K562 (cell line): ENCODE results near the gene TMEM209.

Source experiments
- ETV6 ChIP-seq, 3 experiments: fragments of 150-350 bp in 1 of 3; sonication (generic) in 1 of 3; formaldehyde crosslinking in 1 of 3; IDR thresholded peaks; 2 replicates each; pipeline versions ENCODE4 v1.6.1 to v1.8.0; 2014 to 2022; ENCODE audit warnings: borderline replicate concordance in 2 of 3, low read depth in 2 of 3, antibody characterized with exemption in 1 of 3, low read length in 1 of 3, mild to moderate bottlenecking in 1 of 3, missing genetic modification reagents in 1 of 3
- EZH2 ChIP-seq: IDR thresholded peaks from 2 replicates; pipeline ENCODE4 v1.6.1; 2012; ENCODE audit warnings: low read depth, mild to moderate bottlenecking, inconsistent platforms, low read length, borderline replicate concordance
- FOXA1 ChIP-seq: fragments of 450-650 bp; IDR thresholded peaks from 2 replicates; pipeline ENCODE4 v1.6.1; 2016; ENCODE audit warnings: mild to moderate bottlenecking, borderline replicate concordance
- MCM2 ChIP-seq: fragments of 450-650 bp; IDR thresholded peaks from 2 replicates; pipeline ENCODE4 v1.6.1; 2017; ENCODE audit warnings: low read depth, mild to moderate bottlenecking
- PRMT5 ChIP-seq: sonication (generic); formaldehyde crosslinking; IDR thresholded peaks from 2 replicates; pipeline ENCODE4 v1.5.0; 2020; ENCODE audit warnings: missing genetic modification reagents
- RB1 ChIP-seq: fragments of 450-650 bp; IDR thresholded peaks from 2 replicates; pipeline ENCODE4 v1.6.1; 2017; ENCODE audit warnings: low read depth, mild to moderate bottlenecking
- TAF15 ChIP-seq: fragments of 200-400 bp; formaldehyde crosslinking; IDR thresholded peaks from 2 replicates; pipeline ENCODE4 v1.6.1; 2017; ENCODE audit warnings: mild to moderate bottlenecking, low read depth, low read length, moderate library complexity
- YY1 ChIP-seq, 3 experiments: IDR thresholded peaks; 2 replicates each; pipeline ENCODE4 v1.6.1; 2011; ENCODE audit warnings: low read length in 2 of 3, mild to moderate bottlenecking in 2 of 3, moderate library complexity in 2 of 3, borderline replicate concordance in 1 of 3, control low read depth in 1 of 3, low read depth in 1 of 3; ENCODE audit not compliant: insufficient read depth in 3 of 3, insufficient replicate concordance in 2 of 3, control insufficient read depth in 1 of 3, insufficient read length in 1 of 3; ENCODE audit errors: extremely low read depth in 1 of 3
- ZBTB2 ChIP-seq: fragments of 450-650 bp; IDR thresholded peaks from 2 replicates; pipeline ENCODE4 v1.6.1; 2016; ENCODE audit warnings: antibody characterized with exemption
- ZNF583 ChIP-seq: fragments of 250-450 bp; sonication (Bioruptor Pico); IDR thresholded peaks from 2 replicates; pipeline ENCODE4 v1.4.0; 2020
- TF ChIP-seq, protein P1 (sequence below): sonication (generic); formaldehyde crosslinking; IDR thresholded peaks from 2 replicates; pipeline ENCODE4 v1.5.0; 2020; ENCODE audit warnings: missing genetic modification reagents
- TF ChIP-seq, protein P2 (sequence below), 3 experiments: IDR thresholded peaks in 2 of 3; conservative IDR thresholded peaks in 1 of 3; 2 replicates each; pipeline ENCODE4 v1.5.1; 2011 to 2012; ENCODE audit warnings: low read length in 3 of 3, mild to moderate bottlenecking in 3 of 3, control low read depth in 2 of 3, improper control_type of control experiment in 1 of 3, inconsistent platforms in 1 of 3, low read depth in 1 of 3, mixed read lengths in 1 of 3, moderate library complexity in 1 of 3; ENCODE audit not compliant: insufficient read depth in 2 of 3
- TF ChIP-seq, protein P3 (sequence below): sonication (generic); formaldehyde crosslinking; IDR thresholded peaks from 2 replicates; pipeline ENCODE4 v1.4.0; 2020; ENCODE audit warnings: mild to moderate bottlenecking, missing genetic modification reagents
- TF ChIP-seq, protein P4 (sequence below): fragments of 450-650 bp; IDR thresholded peaks from 2 replicates; pipeline ENCODE4 v1.6.1; 2016; ENCODE audit warnings: borderline replicate concordance

DNA sequence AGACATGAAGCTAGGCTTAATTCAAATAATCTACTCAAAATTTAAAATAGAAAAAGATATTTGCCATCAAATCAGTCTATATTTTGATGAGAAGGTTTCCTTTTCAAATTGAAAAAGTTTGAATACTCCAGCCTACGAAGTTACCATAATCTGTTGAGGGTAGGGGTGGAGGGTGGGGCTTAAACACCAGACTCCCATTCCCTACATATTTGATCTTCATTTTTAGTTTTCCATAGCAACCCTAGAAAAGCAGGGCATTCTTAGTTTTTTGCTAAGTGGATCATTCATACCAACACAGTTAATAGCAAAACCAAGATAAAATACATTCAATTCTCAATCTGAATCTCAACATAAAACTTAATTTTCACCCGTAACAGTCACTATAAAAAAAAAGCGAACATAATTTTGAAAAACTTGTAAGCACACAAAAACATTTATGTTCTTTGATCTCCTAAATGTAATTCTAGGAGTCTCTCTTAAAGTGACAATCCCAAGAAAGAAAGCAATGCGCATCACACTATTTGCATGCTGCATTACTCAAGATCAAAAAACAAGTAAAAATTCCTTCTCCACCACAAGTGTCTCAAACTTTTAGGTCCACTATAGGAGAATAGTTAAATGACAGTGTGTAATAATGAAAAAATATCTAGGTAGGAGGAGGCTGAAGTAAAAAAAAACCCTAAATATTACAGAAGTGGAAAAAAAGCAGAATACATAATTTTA is 30.8 kb downstream of the TMEM209 start:
- TF ChIP-seq MCM2 (no peak), ETV6 (IDR thresholded peaks at IDR 0.05; ENCODE audit: borderline replicate concordance in 1 of 2, low read depth in 2 of 2, low read length in 1 of 2) (no peak), ETV6 (CRISPR knock-in tag; IDR thresholded peaks at IDR 0.05; ENCODE audit: borderline replicate concordance) (no peak), ZBTB2 (no peak), EZH2 (no peak), RB1 (no peak), YY1 (IDR thresholded peaks at IDR 0.05; ENCODE audit: borderline replicate concordance in 1 of 3, control insufficient read depth in 1 of 3, extremely low read depth in 1 of 3, insufficient read depth in 3 of 3, insufficient read length in 1 of 3, insufficient replicate concordance in 2 of 3, low read depth in 1 of 3, low read length in 2 of 3) (no peak), FOXA1 (no peak), PRMT5 (CRISPR knock-in tag) (no peak), ZNF583 (CRISPR knock-in tag) (no peak), TAF15 (no peak)
- TF ChIP-seq, protein P1, sequence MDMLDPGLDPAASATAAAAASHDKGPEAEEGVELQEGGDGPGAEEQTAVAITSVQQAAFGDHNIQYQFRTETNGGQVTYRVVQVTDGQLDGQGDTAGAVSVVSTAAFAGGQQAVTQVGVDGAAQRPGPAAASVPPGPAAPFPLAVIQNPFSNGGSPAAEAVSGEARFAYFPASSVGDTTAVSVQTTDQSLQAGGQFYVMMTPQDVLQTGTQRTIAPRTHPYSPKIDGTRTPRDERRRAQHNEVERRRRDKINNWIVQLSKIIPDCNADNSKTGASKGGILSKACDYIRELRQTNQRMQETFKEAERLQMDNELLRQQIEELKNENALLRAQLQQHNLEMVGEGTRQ (CRISPR knock-in tag), result no peak
- TF ChIP-seq, protein P2, sequence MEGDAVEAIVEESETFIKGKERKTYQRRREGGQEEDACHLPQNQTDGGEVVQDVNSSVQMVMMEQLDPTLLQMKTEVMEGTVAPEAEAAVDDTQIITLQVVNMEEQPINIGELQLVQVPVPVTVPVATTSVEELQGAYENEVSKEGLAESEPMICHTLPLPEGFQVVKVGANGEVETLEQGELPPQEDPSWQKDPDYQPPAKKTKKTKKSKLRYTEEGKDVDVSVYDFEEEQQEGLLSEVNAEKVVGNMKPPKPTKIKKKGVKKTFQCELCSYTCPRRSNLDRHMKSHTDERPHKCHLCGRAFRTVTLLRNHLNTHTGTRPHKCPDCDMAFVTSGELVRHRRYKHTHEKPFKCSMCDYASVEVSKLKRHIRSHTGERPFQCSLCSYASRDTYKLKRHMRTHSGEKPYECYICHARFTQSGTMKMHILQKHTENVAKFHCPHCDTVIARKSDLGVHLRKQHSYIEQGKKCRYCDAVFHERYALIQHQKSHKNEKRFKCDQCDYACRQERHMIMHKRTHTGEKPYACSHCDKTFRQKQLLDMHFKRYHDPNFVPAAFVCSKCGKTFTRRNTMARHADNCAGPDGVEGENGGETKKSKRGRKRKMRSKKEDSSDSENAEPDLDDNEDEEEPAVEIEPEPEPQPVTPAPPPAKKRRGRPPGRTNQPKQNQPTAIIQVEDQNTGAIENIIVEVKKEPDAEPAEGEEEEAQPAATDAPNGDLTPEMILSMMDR (IDR thresholded peaks at IDR 0.05 in 2 of 3, conservative IDR thresholded peaks at IDR 0.05 in 1 of 3; ENCODE audit: insufficient read depth in 2 of 3, low read depth in 1 of 3, low read length in 3 of 3), result no peak
- TF ChIP-seq, protein P3, sequence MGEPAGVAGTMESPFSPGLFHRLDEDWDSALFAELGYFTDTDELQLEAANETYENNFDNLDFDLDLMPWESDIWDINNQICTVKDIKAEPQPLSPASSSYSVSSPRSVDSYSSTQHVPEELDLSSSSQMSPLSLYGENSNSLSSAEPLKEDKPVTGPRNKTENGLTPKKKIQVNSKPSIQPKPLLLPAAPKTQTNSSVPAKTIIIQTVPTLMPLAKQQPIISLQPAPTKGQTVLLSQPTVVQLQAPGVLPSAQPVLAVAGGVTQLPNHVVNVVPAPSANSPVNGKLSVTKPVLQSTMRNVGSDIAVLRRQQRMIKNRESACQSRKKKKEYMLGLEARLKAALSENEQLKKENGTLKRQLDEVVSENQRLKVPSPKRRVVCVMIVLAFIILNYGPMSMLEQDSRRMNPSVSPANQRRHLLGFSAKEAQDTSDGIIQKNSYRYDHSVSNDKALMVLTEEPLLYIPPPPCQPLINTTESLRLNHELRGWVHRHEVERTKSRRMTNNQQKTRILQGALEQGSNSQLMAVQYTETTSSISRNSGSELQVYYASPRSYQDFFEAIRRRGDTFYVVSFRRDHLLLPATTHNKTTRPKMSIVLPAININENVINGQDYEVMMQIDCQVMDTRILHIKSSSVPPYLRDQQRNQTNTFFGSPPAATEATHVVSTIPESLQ (CRISPR knock-in tag), result no peak
- TF ChIP-seq, protein P4, sequence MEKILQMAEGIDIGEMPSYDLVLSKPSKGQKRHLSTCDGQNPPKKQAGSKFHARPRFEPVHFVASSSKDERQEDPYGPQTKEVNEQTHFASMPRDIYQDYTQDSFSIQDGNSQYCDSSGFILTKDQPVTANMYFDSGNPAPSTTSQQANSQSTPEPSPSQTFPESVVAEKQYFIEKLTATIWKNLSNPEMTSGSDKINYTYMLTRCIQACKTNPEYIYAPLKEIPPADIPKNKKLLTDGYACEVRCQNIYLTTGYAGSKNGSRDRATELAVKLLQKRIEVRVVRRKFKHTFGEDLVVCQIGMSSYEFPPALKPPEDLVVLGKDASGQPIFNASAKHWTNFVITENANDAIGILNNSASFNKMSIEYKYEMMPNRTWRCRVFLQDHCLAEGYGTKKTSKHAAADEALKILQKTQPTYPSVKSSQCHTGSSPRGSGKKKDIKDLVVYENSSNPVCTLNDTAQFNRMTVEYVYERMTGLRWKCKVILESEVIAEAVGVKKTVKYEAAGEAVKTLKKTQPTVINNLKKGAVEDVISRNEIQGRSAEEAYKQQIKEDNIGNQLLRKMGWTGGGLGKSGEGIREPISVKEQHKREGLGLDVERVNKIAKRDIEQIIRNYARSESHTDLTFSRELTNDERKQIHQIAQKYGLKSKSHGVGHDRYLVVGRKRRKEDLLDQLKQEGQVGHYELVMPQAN, result no peak
